DND-41 (cell line): Measurements from ENCODE around the gene TMEM204.

Source experiments
- ATAC-seq: fragments of 200-7000 bp; cut with Tn5 transposase; 3 replicates; pipeline ENCODE4 v1.9.1; 2021; ENCODE audit warnings: low read depth; ENCODE audit not compliant: insufficient read depth
- DNase-seq: peaks from one replicate; pipeline ENCODE4 v3.0.0-alpha.2; 2020
- H2AFZ ChIP-seq: 2 replicates; pipeline ENCODE4 v1.6.0; 2012; ENCODE audit warnings: low read depth, low read length
- H3K27ac ChIP-seq: 2 replicates; pipeline ENCODE4 v1.5.1; 2012; ENCODE audit warnings: low read length, inconsistent platforms
- H3K27me3 ChIP-seq: fragments of 200-600 bp; sonication (generic); 2 replicates; pipeline ENCODE4 v1.6.0; 2012; ENCODE audit warnings: low read length, mild to moderate bottlenecking, inconsistent platforms; ENCODE audit not compliant: insufficient read depth, poor library complexity
- H3K36me3 ChIP-seq: 2 replicates; pipeline ENCODE4 v1.5.1; 2012; ENCODE audit warnings: low read length, inconsistent platforms; ENCODE audit not compliant: insufficient read depth
- H3K4me1 ChIP-seq: 2 replicates; pipeline ENCODE4 v1.5.1; 2012; ENCODE audit warnings: mild to moderate bottlenecking, low read length; ENCODE audit not compliant: insufficient read depth
- H3K4me2 ChIP-seq: 2 replicates; pipeline ENCODE4 v1.6.0; 2012; ENCODE audit warnings: mild to moderate bottlenecking, moderate library complexity, low read length, inconsistent platforms; ENCODE audit not compliant: insufficient read depth
- H3K4me3 ChIP-seq, 2 experiments: fragments of 200-600 bp in 1 of 2; shearing (Covaris generic) in 1 of 2; 2 replicates each; pipeline ENCODE4 v1.5.1; 2012 to 2016; ENCODE audit warnings: inconsistent platforms in 2 of 2, low read length in 2 of 2, mild to moderate bottlenecking in 2 of 2, low read depth in 1 of 2, moderate library complexity in 1 of 2
- H3K79me2 ChIP-seq: 2 replicates; pipeline ENCODE4 v1.6.0; 2012; ENCODE audit warnings: low read length, inconsistent platforms; ENCODE audit not compliant: insufficient read depth
- H3K9ac ChIP-seq: 2 replicates; pipeline ENCODE4 v1.6.0; 2012; ENCODE audit warnings: low read depth, mild to moderate bottlenecking, inconsistent platforms, low read length, moderate library complexity
- H3K9me3 ChIP-seq: 2 replicates; pipeline ENCODE4 v1.5.1; 2012; ENCODE audit warnings: low read length, moderate library complexity, mild to moderate bottlenecking, inconsistent platforms; ENCODE audit not compliant: insufficient read depth, severe bottlenecking
- H4K20me1 ChIP-seq: 2 replicates; pipeline ENCODE4 v1.6.0; 2012; ENCODE audit warnings: low read length; ENCODE audit not compliant: insufficient read depth
- EZH2 ChIP-seq: IDR thresholded peaks from 3 replicates; pipeline ENCODE4 v1.6.1; 2012; ENCODE audit warnings: borderline replicate concordance, low read depth, mild to moderate bottlenecking, moderate library complexity, low read length, inconsistent platforms; ENCODE audit not compliant: severe bottlenecking
- TF ChIP-seq, protein P1 (sequence below): IDR thresholded peaks from 2 replicates; pipeline ENCODE4 v1.5.1; 2012; ENCODE audit warnings: borderline replicate concordance, low read length, moderate library complexity, mild to moderate bottlenecking; ENCODE audit not compliant: poor library complexity, severe bottlenecking; ENCODE audit errors: extremely low read depth

The TMEM204 gene

DNA sequence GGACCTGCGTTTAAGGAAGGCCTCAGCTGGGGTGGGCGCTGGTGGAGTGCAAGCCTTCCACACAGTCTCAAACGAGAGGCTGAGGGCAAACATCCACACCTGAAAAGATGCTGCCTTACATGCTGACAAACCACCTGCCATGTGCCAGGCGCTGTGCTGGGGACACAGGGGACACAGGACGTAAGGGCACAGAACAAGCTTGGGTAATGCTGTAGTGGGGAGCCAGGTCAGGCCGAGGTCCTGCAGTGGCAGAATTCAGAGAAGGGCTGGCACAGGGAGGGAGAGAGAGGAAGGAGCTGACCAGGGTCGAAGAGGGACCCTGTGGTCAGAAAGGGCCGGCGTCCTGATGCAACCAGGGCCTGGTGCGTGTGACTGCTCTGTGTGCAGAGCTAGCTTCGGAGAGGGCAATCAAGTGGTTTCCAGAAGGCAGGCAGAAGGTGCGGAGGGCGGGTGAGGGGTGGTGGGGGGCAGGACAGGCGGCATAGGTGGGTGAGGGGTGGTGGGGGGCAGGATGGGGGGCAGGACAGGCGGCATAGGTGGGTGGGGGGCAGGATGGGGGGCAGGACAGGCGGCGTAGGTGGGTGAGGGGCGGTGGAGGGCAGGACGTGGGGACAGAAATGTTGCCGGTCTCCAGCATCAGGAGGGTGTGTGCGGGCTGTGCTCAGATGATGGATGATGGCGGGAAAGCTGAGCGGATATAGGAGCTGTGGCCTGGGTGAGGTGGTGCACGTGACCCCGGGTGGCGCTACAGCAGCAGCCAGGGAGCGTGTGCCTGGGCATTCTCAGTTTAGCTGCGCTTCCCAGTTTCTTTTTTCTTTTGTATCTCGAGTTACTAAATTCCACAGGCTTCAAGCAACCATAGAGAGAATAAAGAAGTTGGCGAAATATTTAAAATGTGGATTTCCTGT lies 21.6 kb upstream of the TMEM204 start:
- Histone ChIP-seq H3K36me3 (peaks cover 43% of the 10 kb centered on the region), H2AFZ (no peak overlapping the region), H3K4me1 (no peaks in the 10 kb centered on the region), H3K79me2 (no peaks in the 10 kb centered on the region), H4K20me1 (no peaks in the 10 kb centered on the region; the same call in 1 of the 2 replicates), H3K4me2 (no peak overlapping the region), H3K4me3 (no peak overlapping the region), H3K27ac (no peak overlapping the region), H3K9ac (no peak overlapping the region), H3K9me3 (no peaks in the 10 kb centered on the region), H3K27me3 (no peaks in the 10 kb centered on the region)
- no peak for TF ChIP-seq EZH2
- DNase-seq = no peak
- 0 out of 3 replicates have a peak, but pooled peaks have one; percentile 23 for ATAC-seq

DNA sequence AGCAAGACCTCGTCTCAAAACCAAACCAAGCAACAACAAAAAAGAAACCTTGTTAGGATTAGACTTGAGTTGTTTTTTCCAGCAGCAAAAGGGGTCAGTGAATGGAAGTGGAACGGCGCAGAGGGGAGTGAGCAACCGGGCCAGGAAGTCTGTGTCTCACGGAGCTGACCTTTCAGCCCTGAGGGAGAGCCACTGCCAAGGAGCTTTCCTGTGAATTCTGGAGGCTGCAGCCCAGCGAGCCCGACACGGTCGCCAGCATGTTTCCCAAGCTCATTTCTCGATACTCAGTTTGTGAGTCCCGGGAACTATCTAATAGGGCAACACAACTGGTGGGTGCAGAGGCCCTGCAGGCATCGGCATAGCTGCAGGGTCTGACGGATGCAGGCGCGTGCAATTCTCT lies 20.7 kb upstream of the TMEM204 start:
- H3K27me3 ChIP-seq = no peaks in the 10 kb centered on the region
- H3K4me2 ChIP-seq = no peak overlapping the region
- ATAC-seq (no peak), DNase-seq (no peak)
- H3K79me2 ChIP-seq = no peaks in the 10 kb centered on the region
- no peaks in the 10 kb centered on the region for H3K9me3 ChIP-seq
- H3K36me3 ChIP-seq = peaks cover 34% of the 10 kb centered on the region
- H3K9ac ChIP-seq = no peak overlapping the region
- no peaks in the 10 kb centered on the region; the same call in 1 of the 2 replicates for H4K20me1 ChIP-seq
- H2AFZ ChIP-seq = no peak overlapping the region
- no peak for TF ChIP-seq EZH2
- TF ChIP-seq, protein P1, sequence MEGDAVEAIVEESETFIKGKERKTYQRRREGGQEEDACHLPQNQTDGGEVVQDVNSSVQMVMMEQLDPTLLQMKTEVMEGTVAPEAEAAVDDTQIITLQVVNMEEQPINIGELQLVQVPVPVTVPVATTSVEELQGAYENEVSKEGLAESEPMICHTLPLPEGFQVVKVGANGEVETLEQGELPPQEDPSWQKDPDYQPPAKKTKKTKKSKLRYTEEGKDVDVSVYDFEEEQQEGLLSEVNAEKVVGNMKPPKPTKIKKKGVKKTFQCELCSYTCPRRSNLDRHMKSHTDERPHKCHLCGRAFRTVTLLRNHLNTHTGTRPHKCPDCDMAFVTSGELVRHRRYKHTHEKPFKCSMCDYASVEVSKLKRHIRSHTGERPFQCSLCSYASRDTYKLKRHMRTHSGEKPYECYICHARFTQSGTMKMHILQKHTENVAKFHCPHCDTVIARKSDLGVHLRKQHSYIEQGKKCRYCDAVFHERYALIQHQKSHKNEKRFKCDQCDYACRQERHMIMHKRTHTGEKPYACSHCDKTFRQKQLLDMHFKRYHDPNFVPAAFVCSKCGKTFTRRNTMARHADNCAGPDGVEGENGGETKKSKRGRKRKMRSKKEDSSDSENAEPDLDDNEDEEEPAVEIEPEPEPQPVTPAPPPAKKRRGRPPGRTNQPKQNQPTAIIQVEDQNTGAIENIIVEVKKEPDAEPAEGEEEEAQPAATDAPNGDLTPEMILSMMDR = no peak
- no peaks in the 10 kb centered on the region for H3K4me1 ChIP-seq
- H3K27ac ChIP-seq = no peak overlapping the region
- no peak overlapping the region for H3K4me3 ChIP-seq

DNA sequence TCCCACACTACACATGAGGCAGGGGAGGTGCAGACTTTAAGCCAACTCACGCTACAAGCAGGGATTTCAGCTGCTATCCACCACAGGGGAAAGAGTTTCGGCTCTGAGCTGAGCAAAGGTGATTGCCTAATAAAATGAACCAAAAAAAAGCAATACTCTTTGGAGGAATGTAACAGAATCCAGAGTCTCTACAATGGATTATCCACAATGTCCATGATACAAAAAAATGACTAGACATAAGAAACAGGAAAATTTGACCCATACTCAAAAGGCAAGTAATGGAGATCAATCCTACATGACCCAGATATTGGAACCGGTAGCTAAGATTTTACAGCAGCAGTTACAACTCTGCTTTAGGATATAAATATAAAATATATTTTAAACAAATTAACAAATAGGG lies 19.0 kb upstream of the TMEM204 start:
- Histone ChIP-seq H3K4me3 (no peak overlapping the region), H3K27me3 (no peaks in the 10 kb centered on the region), H2AFZ (no peak overlapping the region), H3K4me2 (no peak overlapping the region), H3K9me3 (no peaks in the 10 kb centered on the region), H3K36me3 (peaks cover 22% of the 10 kb centered on the region), H3K9ac (no peak overlapping the region), H3K4me1 (no peaks in the 10 kb centered on the region), H3K79me2 (no peaks in the 10 kb centered on the region), H4K20me1 (no peaks in the 10 kb centered on the region; the same call in 1 of the 2 replicates), H3K27ac (no peak overlapping the region)
- DNase-seq (no peak), ATAC-seq (no peak)
- TF ChIP-seq, protein P1 = no peak
- TF ChIP-seq EZH2 = no peak

DNA sequence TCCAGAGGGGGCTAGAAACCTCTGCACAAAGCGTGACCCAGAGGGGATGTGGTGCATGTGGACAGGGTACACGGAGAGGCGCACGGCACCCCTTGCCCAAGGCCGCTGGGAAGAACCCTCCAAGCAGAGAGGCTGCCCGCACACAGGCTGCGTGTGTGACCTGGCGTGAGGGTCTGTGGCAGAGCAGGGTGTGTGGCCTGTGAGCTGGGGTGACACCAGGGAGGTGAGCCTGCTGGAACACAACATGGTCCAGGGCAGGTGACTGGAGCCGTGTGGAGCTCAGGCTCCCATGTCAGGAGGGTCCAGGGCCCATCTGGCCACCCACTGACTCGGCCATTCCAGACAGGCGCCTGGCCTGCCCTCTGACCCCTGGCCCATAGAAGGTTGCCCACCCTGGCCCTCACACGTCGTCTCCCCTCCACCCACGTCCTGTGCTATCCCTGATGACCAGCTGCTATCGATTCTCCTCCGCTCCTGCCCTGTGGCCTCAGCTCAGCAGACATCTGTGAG lies 14.8 kb upstream of the TMEM204 start:
- Histone ChIP-seq H3K9ac (no peak overlapping the region), H3K4me3 (no peak overlapping the region), H3K4me2 (no peak overlapping the region), H3K36me3 (no peaks in the 10 kb centered on the region), H3K9me3 (no peaks in the 10 kb centered on the region), H3K27me3 (no peaks in the 10 kb centered on the region), H2AFZ (no peak overlapping the region), H3K79me2 (no peaks in the 10 kb centered on the region), H3K4me1 (no peaks in the 10 kb centered on the region), H3K27ac (no peak overlapping the region), H4K20me1 (no peaks in the 10 kb centered on the region)
- ATAC-seq (no peak), DNase-seq (no peak)
- TF ChIP-seq, protein P1 = no peak
- TF ChIP-seq EZH2 = no peak
